HG02938 (cell line): ENCODE results near the gene TNC.

Source experiments
- ATAC-seq: cut with Tn5 transposase; IDR thresholded peaks from one replicate; pipeline ENCODE4 v1.9.1; 2021; ENCODE audit warnings: mild to moderate bottlenecking, moderate library complexity; ENCODE audit not compliant: unreplicated experiment

The TNC gene

DNA sequence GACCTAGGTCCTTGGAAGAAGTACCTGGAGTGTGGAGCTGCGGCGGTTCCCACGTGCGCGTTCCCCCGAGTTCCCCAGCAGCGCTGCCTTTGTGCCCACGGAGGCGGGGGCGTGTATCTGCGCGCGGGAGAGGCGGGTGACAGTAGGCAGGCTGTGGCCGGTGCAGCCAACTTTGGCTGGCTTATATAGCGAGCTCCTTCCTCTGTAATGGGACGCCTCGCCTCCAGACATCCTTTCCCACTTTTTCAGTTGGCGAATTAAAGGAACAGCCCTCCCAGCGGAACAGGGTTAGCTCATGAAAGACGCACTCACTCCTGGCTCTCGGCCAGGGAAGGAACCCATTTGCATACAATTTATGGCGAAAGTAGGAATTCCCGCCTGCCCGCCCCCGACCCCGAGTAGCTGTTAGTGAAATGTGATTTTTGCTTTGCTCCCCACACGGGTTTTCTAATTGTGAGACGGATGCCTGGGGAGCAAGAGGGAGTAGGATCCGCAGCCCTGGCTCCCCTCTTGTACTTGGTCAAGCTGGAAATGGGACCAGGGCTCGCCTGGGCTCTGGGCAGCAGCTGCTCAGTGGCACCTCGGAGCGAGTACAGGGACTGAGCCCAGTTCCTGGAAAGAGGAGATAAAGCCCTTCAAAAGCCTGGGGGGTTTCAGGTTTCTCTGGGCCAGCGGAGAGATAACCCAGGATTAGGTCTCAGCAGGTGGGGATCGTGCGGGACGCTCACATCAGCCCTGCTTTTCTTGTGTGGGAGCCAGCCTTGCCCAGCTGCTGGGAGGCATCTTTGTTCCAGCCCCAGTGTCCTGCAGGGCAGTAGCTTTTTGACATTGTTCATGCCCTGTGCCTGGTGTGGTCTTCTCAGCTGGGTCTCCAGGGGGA, at the start of gene TNC:
TSS of gene TNC (minus strand) at position 159 of the 880 bp plus-strand sequence. CDS start 27,139 bp downstream, outside the sequence.
- ATAC-seq: no peak

DNA sequence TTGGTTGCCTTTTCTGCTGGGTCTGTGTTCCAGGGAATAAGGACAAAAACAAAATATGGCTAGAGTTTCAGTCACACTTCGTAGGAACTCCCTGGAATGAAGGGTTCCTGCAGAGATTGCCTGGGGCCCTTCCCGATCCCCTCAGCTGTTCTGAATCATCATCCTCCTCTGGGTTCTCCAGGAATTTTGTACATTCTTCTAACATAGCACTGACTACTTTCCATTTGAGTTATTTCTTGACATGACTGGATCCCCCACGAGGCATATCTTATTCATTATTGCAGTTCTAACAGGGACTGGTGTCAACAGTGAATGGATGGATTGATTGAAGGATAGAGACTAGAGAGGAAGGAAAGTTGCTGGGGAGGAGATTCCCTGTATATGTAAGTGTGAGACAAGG, 49.2 kb upstream of the TNC start:
- no peak for ATAC-seq

DNA sequence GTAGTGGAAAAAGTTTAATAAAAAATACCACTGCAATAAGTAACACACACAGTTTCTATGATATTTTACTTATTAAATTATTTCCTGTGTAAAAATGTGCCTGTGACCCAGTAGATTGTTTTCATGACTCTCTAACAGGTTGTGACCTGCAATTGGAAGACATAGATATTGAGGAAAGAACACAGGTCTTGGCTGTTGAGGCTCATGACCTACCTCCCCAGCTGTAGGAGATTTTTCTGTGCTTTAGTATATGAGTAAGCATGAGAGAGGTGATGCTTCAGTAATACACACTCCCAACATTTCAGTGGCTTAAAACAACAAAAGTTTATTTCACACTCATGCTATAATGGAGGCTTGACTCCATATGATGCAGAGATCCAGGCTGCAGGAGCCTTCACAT, 47.3 kb upstream of the TNC start:
- ATAC-seq: no peak

DNA sequence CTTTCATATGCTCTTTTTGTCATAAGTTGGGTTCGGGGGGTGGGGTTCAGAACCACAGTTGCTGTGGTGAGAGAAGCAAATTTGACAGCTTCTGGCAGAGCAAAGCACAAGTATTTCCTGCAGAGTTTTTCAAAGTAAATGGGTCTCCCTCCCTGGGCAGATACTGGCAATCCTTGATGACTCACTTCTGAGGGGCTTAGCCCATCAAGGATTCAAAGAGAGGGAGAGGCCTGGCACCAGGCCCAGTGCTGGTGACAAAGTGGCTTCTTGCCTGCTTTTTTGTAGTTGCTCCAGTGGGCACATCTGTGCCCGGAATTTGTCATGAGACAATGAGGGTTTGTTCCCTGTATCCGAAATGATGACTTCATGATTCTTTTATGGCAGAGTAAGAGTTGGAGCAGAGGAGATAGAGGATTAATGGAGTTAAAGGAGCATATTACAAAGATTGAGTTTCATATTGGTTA, 46.6 kb upstream of the TNC start:
- ATAC-seq: no peak

DNA sequence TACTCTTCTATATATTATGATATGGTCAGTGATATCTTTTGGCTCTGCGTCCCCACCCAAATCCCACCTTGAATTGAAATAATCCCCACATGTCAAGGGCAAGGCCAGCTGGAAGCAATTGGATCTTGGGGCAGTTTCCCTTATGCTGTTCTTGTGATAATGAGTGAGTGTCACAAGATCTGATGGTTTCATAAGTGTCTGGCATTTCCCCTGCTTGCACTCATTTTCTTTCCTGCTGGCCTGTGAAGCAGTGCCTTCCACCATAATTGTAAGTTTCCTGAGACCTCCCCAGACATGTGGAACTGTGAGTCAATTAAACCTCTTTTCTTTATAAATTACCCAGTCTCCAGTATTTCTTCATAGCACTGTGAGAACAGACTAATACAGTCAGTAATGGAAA, 45.0 kb upstream of the TNC start:
- no peak for ATAC-seq

DNA sequence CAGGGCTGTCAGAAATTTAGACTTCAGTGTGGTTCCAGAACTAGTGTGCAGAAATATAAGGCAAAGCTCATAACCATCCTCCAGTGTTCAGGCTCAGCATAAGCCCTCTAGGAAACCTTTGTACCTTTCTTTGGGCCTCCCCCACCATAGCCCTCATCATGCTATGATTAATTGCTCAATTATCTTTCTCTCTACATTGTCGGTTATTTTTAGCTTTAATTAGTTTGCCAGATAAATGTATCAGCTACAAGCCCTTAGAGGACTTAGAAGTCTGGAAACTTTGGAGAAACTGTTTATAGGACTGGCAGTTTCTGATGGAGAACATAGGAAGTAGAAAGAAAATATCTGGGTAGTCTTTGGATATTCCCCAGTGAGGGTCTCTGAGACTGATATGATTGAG, 43.5 kb upstream of the TNC start:
- no peak for ATAC-seq

DNA sequence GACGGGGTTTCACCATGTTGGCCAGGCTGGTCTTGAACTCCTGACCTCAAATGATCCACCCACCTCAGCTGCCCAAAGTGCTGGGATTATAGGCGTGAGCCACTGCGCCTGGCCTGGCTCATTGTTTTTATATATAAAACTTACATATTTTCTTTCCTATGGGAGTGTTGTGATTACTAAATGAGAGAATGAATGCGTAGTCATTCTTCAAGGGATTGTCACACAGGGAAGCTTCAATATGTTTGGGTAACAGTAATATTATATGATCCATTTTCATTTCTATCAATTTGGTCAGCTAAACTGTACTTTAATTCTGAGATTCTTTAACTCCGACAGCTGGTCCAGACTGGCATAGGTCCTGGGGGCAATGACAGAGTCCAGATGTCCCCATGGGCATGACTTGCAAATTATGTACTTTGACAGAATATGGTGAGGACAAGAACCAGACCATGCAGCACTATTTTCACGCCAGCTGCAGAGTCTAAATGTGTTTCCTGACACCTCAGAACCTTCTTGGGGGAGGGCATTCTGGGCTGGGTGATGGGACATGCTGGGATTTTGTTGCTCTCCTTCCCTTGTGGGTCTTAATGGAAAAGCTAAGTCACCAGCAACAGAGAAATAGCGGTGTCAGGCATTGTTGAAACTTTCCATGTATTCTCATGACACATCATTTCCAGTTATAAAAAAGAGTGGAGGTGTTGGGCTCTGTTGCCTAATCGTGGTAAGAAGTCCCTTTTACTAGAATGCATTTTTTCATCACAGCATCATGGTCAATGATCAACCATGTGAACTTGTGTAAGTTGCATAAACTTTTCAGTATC, 40.9 kb upstream of the TNC start:
- ATAC-seq: no peak

DNA sequence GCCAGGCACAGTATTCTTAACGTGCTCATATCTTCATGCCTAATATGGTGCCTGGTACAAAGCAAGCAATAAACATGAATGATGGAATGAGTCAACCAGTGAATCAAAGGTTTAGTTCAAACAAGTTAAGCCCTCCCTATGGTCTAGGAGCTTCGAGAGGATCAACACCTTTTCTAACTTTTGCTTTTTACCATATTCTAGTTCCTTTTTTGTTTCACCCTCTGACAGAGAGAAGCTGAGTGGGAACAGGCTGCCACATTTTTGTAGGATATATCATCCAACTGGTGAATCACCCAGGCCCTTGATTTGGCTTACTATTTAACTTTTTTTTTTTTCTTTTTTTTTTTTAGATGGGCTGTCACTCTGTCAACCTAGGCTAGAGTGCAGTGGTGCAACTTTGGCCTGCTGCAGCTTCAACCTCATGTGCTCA, 39.3 kb upstream of the TNC start:
- no peak for ATAC-seq

DNA sequence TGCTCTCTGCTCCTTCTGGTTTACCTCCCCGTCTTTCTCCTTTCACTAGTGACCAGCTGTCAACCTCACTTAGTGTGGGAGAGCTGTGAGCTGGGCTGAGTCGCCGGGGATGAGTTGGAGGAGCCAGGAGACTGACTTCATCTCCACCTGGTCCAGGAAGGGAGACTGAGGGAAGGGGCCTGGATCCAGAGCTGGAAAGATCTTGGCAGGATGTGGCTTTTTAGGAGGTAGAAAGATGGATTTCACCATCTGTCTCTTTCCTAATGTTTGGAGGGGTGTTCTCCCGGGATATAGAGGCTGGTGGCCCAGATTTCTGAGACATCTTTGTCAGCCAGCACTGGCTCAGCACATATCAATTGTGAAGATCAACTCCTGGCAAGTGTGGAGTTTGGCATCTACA, 37.1 kb upstream of the TNC start:
- no peak for ATAC-seq

DNA sequence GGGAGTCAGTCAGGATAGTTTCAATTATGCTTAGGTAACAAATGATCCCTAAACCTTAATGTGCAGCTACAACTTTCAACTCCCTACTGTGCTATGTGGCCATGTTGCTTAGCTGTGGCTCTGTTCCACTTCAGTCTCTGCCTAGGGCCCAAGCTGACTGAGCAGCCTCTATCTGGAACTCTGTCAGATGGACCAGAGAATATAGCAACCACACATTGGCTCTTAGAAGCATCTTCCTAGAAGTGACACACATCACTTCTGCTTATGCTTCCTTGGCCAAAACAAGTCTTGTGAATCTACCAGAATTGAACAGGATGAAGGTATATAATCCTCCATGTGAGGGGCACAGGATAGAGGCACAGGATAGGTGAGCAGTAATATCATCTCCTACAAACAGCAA, 36.7 kb upstream of the TNC start:
- no peak for ATAC-seq

DNA sequence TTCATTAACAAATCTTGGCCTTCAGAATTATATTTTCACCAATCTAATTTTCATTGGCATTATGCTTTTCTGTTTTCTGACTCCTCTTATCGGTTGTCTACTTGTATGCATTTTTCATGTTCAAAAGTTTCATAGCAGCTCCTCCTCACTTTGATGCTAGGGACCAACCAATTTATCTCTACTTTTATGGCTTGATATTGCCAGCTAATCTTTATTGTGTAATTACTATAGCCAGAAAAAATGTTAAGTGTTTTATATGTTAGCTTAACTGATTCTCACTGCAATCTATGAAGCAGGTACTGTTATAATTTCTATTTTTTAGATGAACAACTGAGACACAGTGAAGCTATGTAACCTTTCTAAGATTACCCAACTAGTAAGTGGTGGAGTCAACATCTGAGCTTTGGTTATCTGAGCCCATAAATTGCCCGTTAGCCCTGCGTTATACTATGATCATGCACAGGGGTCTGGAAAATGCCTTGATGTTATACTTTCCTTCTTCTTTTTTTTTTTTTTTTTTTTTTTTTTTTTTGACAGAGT, 34.4 kb upstream of the TNC start:
- no peak for ATAC-seq

DNA sequence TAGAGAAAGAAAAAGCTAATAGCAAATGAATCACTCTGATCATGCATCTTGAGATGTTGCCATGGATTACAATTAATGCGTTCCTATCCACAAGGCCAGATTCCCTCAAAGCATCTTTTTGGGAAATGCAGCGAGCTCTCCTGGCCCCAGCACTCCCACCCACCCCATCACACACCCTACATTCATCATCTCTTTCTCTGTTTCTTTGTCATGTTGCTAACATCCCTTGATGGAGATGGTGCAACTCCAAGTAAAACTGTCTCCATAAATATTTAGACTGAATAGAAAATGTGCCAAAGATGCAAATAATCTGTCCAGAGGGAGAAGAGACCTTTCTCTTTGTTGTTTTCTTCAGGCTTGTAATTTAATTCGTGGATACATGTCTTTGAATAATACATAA, 30.8 kb upstream of the TNC start:
- no peak for ATAC-seq

DNA sequence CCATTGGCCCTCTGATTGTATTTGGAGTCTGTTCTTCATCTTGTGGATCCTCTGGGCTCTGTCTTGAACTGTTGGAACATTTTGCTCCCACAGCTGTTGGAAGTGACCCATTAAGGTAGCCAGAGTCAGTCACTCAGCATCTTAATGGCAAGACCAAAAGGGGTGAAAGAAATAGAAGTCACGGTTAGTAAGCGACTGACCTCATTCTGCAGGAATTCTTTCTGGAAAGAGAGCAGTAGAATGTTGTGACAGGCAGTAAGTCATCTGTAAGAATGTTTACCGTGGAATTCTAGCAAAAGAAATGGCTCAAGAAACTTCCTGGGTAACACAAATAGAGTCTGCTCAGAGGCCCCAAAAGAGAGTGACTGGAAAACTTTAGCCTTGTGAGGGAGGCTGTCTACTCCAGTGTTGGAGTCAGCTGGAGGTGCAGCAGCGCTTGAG, 28.6 kb upstream of the TNC start:
- ATAC-seq: no peak

DNA sequence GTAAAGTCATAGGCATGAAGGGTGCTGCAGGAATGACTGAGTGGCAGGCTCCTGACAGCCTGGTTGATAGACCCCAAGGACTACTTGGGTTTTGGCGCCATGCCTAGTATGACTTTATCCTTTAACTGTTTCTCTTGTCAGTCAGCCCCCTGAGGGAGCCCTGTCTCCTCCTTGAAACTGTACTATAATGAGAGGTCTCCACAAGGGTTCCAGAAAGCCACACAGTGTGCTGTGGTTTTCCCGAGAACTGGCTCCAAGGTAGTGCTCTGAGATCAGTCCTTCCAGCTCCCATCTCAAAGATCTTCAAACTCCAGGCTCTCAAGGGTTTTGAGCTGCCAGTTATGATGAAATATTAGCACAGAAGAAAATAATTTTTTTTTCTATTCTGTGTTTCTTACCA, 26.7 kb upstream of the TNC start:
- ATAC-seq: no peak

DNA sequence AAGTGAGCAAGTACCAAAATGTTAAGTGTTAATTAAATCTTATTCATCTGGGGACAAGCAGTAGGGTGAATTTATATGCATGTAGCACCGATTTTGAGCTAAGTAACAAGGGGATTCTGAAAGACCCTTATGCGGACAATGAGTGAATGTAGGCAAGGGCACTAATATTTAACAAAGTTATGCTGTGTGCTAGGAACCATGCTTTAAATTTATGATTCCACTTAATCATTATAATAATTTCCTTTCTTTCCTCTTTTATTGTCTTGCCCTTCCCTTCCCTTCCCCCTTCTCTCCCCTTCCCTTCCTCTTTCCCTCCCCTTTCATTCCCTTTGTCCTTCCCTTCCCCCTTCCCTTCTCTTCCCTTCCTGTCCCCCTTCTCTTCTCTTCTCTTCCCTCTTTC, 25.7 kb upstream of the TNC start:
- no peak for ATAC-seq

DNA sequence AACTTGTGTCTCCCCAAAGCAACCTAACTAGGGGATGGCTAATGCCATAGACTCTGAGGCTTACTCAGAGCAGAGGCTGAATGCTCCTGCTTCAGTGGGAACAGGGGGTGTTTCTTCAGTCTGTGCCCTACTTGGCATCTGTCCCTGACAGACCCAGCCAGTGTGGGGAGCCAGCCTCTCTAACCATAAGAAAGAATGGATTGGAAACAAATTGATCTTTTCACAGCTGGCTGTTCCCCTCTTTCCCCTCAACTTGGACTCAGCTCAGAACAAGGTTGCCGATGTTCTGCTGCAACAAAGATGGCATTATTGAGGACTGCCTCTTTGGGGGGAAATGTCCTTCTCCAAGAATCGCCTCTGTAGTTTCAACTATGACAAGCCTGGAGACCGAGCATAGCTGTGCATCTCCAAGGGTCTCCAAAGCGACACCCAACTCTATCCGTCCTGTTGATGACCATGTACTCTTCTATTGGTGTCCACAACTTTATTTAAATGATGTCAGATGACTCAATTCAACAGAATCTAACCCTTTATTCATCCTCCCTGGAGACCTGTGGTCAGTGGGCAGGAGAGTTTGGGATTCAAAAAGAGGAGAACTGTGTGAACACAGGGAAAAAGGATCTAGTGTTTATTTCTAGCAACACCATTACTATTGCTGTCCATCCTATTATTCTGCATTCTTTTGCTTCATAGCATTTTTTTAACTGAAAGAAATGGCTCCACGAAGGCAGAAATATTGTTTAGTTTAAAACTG, 24.7 kb upstream of the TNC start:
- ATAC-seq: no peak

DNA sequence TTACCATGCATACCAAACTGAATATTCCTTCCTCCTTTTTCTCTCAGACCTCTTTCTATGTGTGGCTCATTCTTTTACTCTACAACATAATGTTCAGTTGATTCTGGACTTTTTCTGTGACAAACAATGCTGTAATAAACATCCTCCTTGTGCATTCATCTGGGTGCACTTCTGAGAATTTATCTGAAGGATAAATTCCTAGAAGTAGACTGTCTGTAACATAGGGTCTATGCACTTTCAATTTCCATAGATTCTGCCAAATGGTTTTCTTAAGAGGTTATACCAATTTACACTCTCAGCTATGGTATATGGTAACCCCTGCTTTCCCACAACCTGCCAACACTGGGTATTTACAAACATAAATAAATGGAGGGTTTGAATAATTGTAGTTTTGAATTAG, 24.1 kb upstream of the TNC start:
- ATAC-seq: no peak

DNA sequence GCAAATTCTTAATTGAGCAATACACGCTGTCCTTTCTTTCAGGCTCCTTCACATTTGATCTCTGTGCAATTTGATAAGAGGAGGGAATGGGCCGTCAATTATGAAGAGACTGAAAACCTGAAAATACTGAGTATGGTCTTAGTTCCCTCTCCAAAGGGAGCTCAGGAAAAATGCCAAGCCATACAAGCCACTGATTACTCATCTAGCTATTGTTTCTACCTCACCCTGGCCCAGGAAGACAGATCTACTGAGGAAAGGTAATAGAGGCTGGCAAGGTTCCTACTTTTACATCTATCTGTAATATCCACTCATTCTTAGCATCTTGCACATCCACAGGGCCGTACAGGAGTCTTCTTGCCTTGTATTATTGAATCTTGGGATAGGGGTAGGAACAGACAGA, 23.7 kb upstream of the TNC start:
- no peak for ATAC-seq

DNA sequence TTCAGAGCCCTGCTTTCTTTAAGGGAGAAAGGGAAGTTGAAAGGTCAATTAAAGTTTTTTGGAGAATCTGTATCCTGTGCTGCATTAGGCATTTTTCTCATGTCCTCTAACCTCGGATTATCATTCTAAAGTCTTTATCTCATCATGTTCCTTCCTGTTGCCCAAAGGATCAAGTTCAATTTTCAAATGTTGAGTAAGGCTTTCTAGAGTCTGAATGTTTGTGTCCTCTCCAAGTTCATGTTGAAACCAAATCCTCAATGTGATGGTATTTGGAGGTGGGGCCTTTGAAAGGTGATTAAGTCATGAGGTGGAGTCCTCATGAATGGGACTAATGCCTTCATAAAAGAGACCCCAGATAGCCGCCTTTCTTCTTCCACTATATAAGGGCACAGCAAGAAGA, 20.2 kb upstream of the TNC start:
- no peak for ATAC-seq

DNA sequence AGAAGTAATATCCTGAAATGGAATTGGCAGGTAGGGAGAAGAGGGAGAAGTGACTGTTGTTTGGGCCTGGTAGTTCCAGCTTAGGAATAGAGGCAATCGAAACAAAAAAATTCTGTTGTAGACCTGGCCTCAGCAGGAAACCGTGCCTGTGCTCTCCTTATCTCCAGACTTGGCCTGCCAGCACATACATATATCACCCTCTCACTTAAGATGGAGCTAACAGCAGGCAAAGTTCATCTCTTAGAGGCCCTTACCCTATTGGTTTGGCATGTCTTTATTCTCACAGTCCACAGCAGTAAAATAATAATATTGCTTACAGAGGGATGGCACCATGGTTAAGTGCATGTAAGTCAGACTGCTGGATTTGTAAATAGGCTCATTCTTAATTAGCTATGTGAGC, 19.6 kb upstream of the TNC start:
- ATAC-seq: no peak
